PFSK-1 (cell line): ENCODE measurements around the gene WBP1L.

Source experiments
- FOXP2 ChIP-seq: optimal IDR thresholded peaks from 2 replicates; pipeline ENCODE3; 2011; ENCODE audit warnings: borderline replicate concordance, control low read depth, inconsistent platforms; ENCODE audit not compliant: insufficient read depth; ENCODE audit errors: extremely low read length, extremely low read depth
- POLR2AphosphoS5 ChIP-seq: IDR thresholded peaks from 2 replicates; pipeline ENCODE4 v1.6.1; 2012; ENCODE audit warnings: low read depth, mild to moderate bottlenecking, control low read depth, low read length, moderate library complexity
- REST ChIP-seq, 2 experiments: IDR thresholded peaks; 2 replicates each; pipeline versions ENCODE4 v1.6.1 to v1.8.0; 2011 to 2012; ENCODE audit warnings: low read depth in 2 of 2, low read length in 2 of 2, control low read depth in 1 of 2, inconsistent platforms in 1 of 2, mild to moderate bottlenecking in 1 of 2, moderate library complexity in 1 of 2; ENCODE audit not compliant: insufficient read depth in 1 of 2
- SIN3A ChIP-seq: IDR thresholded peaks from 2 replicates; pipeline ENCODE4 v1.6.1; 2012; ENCODE audit warnings: mild to moderate bottlenecking, low read length, moderate library complexity, borderline replicate concordance; ENCODE audit not compliant: insufficient read depth
- TAF1 ChIP-seq: IDR thresholded peaks from 2 replicates; pipeline ENCODE4 v1.6.1; 2012; ENCODE audit warnings: low read length, control low read depth, borderline replicate concordance; ENCODE audit not compliant: insufficient read depth

The WBP1L gene

DNA sequence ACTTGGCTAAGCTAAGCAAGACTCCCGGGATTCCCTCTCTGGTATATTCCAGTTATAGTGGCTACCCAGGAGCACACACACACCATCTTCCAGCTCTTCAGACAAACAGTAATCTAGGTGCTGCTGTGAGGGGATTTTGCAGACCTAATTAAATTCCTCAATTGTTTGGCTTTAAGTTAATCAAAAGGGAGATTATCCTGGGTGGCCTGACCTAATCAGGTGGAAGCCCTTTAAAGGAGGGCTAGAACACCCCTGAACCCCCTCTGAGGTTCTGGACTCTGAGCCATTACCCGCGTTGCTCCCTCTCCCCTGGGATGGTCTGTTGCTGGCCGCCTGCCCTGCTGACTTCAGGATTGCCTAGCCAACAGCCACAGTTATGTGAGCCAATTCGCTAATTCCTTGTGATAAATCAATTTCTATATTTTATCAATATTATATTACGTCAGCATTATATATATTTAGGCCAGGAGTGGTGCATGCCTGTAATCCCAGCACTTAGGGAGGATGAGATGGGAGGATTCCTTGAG is 22.9 kb upstream of the WBP1L start:
- TF ChIP-seq REST (IDR thresholded peaks at IDR 0.05; ENCODE audit: insufficient read depth in 1 of 2, low read depth in 2 of 2, low read length in 2 of 2) = no peak
- no peak for TF ChIP-seq FOXP2
- TF ChIP-seq POLR2AphosphoS5 = no peak
- no peak for TF ChIP-seq SIN3A
- TF ChIP-seq TAF1 = no peak

DNA sequence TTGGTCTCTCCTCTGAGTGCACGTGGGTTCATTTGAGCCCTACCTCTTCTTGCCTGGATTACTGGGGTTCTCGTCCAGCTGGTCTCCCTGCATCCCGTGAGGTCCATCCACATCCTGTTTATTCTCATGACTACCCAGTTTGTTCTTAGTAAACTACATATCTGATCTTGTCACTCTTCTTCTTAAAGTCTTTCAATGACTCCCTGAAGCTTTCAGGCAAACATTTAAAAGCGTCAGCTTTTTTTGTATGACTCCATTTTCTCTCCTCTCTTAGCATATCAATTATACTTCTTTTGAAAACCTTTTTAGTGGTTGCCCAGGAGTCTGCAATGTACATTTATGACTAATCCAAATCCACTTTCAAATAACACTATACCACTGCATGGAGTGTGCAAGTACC is 21.8 kb upstream of the WBP1L start:
- TF ChIP-seq FOXP2 = no peak
- TF ChIP-seq TAF1 = no peak
- TF ChIP-seq REST (IDR thresholded peaks at IDR 0.05; ENCODE audit: insufficient read depth in 1 of 2, low read depth in 2 of 2, low read length in 2 of 2) = no peak
- TF ChIP-seq POLR2AphosphoS5 = no peak
- no peak for TF ChIP-seq SIN3A

DNA sequence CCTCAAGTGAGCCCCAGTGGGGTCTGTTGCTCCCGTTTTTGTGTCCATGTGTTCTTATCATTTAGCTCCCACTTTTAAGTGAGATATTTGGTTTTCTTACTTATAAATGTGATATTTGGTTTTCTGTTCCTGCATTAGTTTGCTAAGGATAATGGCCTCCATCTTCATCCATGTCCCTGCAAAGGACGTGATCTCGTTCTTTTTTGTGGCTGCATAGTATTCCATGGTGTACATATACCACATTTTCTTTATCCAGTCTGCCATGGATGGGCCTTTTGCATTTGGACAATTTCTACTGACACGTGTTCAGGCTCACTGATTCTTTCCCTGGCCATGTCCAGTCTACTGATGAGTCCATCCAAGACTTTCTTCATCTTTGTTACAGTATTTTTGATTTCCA is 19.8 kb upstream of the WBP1L start:
- no peak for TF ChIP-seq TAF1
- no peak for TF ChIP-seq FOXP2
- no peak for TF ChIP-seq SIN3A
- TF ChIP-seq POLR2AphosphoS5 = no peak
- no peak for TF ChIP-seq REST (IDR thresholded peaks at IDR 0.05; ENCODE audit: insufficient read depth in 1 of 2, low read depth in 2 of 2, low read length in 2 of 2)

GRCh38 chr10:102726274-102726673 is 17.5 kb upstream of the WBP1L start:
- TF ChIP-seq REST (IDR thresholded peaks at IDR 0.05; ENCODE audit: insufficient read depth in 1 of 2, low read depth in 2 of 2, low read length in 2 of 2) = no peak
- TF ChIP-seq FOXP2 = no peak
- no peak for TF ChIP-seq TAF1
- TF ChIP-seq SIN3A = no peak
- no peak for TF ChIP-seq POLR2AphosphoS5
